HG02642 (cell line): ENCODE results near the gene ART4.

Experiments
- ATAC-seq: cut with Tn5 transposase; IDR thresholded peaks from one replicate; pipeline ENCODE4 v1.9.1; 2021; ENCODE audit warnings: mild to moderate bottlenecking; ENCODE audit not compliant: unreplicated experiment, poor library complexity

The ART4 gene

DNA sequence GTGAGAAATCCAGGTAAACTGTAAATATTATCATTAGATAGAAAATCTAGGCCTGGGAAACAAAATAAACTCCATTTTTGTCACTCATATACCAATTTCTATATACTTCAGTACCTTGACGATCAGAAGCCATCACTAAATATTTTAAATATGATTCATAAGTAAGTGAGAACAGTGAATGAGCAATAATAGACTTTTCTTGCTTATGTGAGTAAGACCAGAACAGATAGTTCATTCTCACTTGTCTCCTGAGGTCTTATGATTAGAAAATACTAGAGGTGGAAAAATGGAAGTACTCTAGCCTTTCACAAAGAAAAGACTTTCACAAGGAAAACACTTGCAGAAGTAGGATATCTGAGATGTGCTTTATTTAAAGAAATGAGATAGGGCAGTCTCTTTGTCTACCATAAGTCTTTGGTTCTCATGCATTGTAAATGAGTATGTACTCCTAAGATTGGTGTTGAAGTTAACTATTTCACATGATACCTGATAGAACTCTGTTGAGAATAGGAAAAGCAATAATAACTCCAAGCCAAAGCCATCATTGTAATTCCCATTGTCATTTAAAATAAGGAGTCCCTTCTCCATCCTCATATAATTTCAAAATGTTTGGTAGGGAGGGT is 19.2 kb downstream of the ART4 start:
- ATAC-seq: no peak

DNA sequence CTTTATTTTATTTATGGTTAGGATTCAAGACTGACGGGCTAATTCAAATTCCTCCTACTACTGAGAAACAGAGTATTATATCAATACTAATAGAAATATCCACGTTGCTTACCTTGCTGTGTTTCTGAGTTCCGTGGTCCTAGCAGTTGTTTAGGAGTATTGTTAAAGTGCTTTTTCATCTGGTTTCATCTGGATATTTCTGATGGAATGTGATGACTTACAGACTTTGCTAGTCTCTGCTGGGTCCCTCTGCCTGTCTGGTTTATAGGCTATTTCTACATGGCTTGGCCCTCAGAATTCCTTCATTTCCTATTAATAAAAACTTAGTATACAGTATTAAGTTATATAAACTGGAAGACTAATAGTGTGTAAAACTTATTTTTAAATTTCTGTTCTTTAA is 29.3 kb downstream of the ART4 start, which contains the start of gene SMCO3:
Gene SMCO3, minus strand, starts transcription at position 169 of the 400 bp plus-strand sequence. CDS start 7,502 bp downstream, outside the sequence.
- ATAC-seq: no peak

DNA sequence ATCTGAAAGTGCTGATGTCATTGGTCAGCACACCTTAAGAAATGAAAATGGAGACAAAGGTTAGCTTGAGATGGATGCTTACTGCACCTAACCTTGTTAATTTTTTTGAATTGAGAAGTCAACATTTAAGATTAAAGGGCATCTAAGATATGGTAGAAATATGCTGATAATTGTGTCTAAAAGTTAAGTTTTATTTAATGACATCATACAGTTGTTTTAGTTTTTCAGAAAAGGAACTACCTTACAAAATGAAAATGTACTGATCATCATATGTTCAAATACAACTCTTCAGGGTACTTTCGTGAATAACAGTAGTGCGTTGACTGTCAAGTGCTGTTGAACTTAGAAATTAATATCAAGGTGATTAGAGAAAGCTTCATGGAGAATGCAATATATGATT is 31.8 kb downstream of the ART4 start:
- ATAC-seq: no peak

DNA sequence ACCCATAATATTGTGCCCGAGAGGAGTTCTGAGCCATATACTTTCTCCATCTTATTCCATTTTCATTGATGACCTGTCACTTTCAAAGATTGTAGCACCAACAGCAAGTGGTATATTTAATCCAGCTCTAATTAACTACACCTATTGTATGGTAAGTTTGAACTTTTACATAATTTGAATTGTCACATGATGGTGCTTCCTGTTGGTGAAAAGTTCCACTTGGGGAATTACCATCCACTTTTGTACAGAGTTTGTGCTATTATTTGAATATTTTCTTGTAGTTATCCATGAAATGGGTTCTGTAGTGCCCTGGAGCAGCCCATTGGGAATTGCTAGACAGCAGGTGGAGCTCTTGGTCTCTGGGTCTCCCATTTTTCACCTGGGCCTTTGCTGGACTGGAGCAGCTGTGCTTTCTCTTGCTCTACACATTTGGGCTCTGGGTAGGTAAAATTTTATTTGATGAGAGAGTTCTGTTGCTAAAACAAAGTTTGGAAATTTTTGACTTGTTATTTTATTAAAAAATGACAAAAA is 32.3 kb downstream of the ART4 start:
- ATAC-seq: no peak

DNA sequence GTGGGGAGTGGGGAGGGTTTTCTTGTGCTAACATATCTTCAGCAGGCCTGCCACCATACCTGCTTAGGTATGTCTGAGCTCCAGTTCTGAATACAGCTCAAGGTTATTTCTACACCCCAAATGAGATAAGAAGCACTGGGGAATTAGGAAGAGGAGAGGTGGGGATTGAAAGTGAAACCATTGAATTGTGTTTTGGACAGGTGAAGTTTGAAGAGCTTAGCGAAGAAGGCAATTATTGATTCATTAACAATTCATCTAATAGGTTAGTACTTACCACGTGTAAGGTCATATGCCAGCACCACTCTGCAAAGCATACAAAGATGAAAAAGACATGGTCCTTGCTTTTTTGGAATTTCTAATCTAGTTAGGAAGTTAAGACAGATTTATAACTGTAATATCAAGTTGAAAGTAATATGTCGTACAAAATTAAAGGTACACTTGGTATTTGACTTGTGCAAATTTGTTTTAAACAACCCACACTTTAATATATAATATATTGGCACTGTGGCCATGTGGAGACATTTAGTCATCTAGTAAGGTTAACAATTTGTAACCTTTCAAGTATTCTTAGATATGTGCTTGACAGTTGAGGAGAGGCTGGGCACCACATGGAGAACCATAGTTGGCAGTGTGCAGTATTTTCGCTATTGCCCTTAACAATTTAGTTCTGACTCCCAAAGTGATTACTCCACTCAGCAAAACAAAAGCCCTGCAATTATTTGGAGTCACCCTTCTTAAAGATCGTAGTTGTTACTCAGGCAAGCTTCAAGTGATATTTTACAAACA is 33.0 kb downstream of the ART4 start:
- ATAC-seq: no peak

DNA sequence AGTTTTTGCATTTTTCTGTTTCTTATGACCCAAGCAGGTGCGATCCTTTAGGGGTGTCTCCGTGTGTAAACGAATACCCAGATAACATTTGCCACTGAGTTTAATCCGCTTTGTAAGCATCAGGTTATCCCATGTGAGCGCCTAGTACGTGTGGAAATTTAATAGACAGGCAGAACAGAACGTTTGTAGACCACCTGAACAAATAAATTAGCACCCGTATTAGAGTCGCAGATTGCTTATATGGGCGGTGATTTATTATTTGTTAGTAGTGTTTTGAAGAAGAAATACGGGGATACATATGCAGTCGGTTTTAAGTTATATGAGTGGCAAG is 39.5 kb downstream of the ART4 start:
- peak; percentile 24 for ATAC-seq

DNA sequence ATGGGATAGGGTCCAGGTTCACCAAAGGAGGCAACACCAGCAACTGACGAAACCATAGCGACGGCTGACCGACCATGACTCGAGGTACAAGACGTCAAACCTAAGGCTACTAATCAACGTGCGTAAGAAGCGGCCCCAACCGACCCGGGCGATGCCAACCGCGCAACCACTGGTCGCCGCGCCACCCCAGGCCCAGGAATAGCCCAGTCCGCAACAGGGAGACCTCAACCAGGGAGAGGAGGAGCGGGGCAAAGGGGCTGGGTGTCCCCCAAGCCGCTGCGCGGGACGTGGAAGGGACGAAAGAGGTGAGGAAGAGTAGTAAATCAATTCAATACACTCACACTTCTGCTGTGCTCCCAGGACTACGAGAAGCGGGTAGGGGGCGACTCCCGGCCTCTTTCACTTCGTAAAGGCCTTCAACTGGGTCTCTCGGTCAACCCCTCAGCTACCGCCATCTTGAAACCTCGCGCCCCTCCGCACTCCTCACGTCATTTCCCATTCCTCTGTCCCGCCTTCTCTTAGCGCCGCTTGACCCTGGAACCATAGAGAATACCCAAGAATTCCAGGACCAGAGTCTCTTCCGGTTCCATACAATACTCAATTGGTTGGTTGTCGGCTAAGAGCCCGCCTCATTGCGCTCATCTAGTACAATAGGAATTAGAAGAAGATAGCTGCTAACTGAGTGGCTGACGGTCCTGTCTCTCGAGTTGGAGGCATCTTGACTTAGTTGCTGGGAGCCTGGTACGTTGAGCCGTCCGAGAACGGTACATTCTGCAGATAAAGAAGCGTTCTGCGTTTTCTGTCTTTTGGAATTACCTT is 40.1 kb downstream of the ART4 start, which contains the start of the genes C12orf60 and WBP11:
Gene C12orf60, plus strand, starts transcription at position 660 of the 819 bp plus-strand sequence. CDS start 19,266 bp downstream, outside the sequence.
Gene WBP11, minus strand, starts transcription at position 468 of the 819 bp plus-strand sequence. CDS start 2,095 bp downstream, outside the sequence.
- peak; percentile 99 for ATAC-seq

DNA sequence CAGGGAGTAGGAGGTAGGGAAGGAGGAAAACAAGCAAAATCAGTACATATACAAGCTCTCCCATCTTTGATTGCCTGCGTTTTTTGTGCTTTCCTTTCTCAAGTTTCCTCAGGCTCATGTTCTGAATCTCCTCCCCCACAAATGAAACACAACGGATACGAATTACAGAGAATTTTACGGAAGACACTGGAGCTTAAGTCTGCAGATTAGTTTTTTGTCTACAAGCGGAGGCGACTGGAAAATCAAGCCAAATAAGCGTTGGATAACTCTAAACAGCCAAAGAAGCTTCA is 40.7 kb downstream of the ART4 start:
- no peak for ATAC-seq

DNA sequence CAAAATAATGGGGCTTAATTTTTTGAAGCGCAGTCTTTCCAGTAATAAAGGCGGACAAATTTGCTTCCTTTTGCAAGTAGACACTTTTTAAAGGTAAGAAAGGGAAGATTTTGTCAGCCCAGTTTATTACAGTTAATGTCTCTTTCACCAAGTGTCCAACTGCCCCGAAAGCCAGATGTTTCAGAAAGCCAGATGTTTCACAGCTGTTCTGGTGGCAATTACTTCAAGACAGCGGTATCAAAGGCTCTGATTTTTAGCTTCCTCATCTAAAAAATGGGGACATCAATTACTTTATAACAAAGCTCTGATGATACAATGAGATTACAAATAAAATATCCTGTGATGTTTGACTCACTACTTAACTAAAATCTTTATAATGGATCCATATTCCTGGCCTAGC is 41.1 kb downstream of the ART4 start:
- ATAC-seq: no peak

DNA sequence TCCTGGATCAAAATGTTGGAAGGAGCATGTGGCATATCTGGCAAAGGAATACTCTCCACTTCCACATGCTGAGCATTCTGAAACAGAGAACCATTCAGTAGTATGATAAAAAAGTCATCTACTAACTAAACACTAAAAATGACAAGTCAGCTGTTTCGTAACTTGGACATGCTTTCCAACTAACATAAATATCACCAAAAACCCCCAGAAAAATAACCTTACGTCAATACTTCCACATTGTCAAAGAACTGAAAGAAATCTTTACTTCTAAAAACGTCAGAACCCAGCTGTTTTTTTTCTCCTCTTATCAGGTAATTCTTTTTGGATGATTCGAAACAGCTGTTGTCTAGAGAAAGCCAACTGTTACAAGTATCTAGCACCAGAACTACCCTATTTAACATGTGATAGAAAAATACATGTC is 48.3 kb downstream of the ART4 start:
- ATAC-seq: peak; percentile 50

DNA sequence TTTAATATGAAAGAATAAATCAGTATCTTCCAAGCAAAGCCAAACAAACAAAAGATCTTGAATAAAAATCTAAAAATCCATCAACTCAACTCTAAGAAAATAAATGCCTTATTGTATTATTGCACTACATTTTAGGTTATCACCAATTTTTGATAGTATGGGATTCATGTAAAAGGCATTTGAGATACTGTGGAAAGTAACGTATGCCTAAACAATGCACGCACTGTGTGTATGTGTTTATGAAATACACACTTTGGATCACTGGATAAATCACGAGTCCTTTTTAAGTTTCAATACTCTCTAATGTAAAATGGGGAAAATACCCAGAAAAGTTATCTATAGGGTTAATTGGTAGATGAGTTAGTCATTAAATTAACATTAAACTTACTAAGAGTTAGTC is 57.8 kb downstream of the ART4 start:
- no peak for ATAC-seq

DNA sequence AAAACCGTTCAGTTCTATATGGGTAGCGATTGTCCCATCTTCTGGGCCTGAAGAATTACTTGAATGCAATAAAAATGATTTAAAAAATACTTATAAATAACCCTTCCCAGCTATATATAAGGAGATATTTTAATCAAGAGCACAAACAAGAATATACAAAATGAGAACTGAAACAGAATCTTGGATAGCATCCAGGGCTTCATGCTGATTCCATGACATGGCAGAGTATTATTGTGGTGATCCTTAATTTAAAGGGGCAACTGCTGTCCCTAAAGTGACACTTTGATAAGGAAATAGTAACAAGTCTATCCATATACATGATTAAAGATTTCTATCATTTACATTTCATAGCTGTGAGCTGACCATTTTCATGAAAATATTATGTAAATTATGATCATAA is 58.9 kb downstream of the ART4 start:
- ATAC-seq: no peak

DNA sequence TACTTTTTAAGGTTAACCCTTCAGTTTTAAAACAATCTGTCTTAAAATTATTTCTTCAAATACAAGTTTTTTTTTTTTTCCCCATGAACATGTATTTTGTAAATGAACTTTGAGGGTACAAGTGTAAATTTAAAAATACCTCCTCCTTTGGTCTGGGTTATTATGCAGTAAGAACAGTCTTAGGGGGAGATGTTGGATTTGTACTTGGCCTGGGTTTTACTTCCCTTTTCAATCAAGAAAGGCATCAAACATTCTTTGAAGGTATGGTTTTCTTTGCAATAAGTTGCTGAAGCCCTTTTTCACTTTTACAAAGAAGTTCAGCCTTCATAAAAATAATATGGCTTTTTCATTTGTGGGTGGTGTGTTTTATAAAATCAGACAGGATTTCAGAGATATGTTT is 60.6 kb downstream of the ART4 start:
- ATAC-seq: no peak

DNA sequence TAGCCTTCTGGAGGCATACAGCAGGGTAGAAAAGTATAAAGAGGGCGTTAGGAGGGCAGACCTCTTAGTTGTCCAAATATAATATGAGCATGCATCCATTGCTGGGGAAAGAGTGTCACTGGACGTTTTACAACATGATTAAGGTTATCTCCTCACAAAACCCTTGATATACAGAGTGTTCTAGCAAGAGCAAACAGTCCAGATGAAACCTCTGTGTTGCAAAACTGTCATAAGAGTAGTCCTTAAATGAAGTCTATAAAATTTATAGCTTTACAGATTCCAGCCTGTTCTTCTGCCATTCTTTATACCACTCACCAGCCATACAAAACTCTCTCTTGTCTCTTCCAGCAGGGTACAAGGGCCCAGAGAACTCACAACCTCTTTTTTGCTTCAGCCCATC is 61.8 kb downstream of the ART4 start:
- ATAC-seq: no peak

DNA sequence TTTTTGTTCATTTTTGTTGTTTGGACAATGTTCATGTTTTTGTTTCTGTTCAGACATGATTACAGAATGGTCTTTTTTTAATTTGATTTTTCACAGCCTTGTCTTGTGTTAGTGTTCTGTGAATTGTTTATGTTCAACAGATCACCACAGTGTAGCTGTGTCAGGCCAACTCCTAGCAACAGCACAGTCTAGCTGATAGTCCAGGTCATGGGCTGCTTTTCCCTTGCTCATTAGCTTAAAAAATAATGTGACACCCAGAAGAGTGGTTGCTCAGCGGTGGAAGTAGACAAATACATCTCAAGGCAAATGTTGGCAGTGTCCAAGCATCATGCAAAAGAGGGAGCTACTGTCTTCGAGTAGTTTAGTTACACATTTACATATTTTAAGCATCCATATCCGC is 62.5 kb downstream of the ART4 start:
- ATAC-seq: no peak

DNA sequence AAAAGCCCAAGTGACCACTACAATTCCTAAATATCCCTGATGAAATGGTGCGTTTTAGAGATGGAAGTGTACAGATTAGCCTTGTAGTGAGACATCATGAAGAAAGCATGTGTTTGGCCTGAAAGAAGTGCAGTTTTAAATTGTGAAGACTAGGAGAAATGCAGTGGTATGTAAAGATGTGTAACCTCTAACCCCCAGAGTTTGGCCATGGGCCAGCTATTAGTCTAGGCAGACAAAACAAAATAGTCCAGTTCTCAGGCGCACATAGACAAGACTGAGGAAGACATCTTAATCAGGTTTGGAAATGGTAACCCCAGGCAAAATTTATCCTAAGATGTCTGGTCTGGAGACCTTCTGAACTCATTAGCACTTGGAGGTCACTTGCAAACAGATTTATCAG is 63.5 kb downstream of the ART4 start:
- no peak for ATAC-seq

DNA sequence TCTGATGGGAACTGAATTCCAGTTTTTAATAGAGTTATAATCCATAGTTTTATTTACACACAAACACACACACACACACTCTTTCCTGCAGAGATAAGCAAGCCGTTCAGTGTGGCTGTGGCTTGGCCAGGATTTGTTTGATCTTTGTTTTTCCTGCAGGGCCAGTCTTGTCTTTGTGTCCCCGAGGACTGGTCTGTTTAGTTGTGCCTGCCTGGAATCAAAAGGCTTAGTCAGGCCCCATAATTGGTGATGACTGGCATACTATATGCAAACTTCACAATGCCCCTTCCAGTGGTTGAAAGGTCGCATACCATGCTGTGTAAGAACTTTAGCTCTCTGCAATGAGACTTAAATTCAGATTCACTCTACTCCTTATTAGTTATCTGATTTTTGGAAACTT is 66.1 kb downstream of the ART4 start:
- no peak for ATAC-seq

DNA sequence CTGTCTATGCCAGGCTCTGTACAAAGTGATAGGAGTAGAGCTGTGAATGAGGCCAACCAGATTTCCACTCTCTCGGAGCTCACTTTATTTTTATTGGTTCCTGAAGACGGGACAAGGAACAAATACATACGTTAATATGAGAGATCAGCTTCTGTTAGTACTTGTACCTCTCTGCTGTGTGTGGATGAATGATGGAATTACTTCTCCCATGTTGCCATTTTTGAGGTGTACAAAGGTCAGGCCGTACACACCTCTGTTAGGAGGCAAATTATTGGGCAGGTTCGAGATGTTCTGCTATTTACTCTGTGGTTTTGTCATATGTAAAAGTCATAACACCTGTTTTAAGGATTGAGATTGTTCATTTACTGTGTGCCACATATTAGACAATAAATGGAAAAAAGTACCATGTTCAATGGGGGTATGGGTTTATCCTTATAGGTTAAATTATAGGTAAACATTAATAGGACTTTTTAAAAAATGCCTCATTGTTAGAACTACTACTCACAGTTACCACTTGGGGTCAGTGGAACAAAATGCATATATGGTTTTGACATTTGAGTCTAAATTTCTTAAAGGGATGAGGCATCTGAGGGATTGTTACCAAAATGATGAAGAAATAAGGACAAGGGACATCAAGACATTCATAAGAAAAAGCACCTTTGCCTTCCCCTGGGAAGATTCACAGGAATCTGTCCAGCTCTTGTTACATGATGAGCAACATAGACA is 66.9 kb downstream of the ART4 start:
- no peak for ATAC-seq

DNA sequence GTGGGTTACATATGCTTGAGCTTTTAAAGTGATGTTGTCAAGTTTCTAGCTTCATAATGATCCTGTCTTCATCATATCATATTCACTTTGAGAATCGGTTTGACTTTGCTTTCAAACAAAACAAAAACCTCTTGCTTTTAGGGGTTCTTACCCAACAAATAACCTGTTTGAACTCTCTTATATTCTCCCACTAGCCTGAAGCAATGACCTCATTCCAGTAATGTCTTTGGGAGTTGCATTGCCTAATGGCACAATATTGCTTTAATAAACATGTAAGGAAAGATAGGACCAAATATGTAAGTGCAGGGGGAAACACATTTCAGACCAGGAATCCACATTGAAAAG is 67.7 kb downstream of the ART4 start:
- ATAC-seq: no peak
